ENCODE data around the gene PRAF2. TPM values are rescaled to one million over a fixed set of nuclear protein-coding genes. Genes with fewer than 3 reads are reported as not detected.

Gene PRAF2
- total RNA-seq, 2 experiments from 2014 or later = 17.1 to 21.0 TPM

DNA sequence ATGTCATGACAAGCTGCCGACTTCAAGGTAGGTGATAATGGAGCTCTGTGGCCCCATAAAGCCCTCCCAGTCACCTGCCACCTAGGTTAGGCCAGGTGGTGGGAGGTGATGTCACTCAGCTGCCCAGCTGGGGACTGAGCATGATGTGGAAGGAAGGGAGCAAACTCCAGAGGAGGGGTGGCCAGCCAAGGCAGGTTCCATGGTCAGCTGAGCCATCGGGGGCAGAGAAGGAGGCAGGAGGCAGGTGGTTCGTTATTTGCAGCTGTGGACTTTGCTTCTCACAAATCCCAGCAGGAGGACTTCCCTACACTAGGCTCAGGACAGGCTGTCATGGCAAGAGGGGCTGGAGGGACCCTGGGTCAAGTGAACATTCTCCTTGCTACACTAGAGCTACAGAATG is 12.9 kb downstream of the PRAF2 start:
- TF ChIP-seq, protein P1, sequence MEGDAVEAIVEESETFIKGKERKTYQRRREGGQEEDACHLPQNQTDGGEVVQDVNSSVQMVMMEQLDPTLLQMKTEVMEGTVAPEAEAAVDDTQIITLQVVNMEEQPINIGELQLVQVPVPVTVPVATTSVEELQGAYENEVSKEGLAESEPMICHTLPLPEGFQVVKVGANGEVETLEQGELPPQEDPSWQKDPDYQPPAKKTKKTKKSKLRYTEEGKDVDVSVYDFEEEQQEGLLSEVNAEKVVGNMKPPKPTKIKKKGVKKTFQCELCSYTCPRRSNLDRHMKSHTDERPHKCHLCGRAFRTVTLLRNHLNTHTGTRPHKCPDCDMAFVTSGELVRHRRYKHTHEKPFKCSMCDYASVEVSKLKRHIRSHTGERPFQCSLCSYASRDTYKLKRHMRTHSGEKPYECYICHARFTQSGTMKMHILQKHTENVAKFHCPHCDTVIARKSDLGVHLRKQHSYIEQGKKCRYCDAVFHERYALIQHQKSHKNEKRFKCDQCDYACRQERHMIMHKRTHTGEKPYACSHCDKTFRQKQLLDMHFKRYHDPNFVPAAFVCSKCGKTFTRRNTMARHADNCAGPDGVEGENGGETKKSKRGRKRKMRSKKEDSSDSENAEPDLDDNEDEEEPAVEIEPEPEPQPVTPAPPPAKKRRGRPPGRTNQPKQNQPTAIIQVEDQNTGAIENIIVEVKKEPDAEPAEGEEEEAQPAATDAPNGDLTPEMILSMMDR (IDR thresholded peaks at IDR 0.05) = no peak
- Histone ChIP-seq H3K9me3 (ENCODE audit: control insufficient read depth in 1 of 2, insufficient read depth in 1 of 2, low read length in 2 of 2) (no peaks in the 10 kb centered on the region), H3K27ac (ENCODE audit: low read depth in 1 of 2, low read length in 2 of 2) (no peak overlapping the region), H3K36me3 (ENCODE audit: insufficient read depth, low read length) (peaks cover 2% of the 10 kb centered on the region), H3K4me1 (ENCODE audit: insufficient read depth, low read length) (no peaks in the 10 kb centered on the region), H3K4me3 (ENCODE audit: low read length) (no peak overlapping the region), H3K27me3 (ENCODE audit: control insufficient read depth in 1 of 2, insufficient read depth in 2 of 2, low read length in 2 of 2) (no peaks in the 10 kb centered on the region)
- H3K27ac Mint-ChIP-seq = no peak overlapping the region
- ChIA-PET CTCF (no interaction called here), POLR2A (no interaction called here)
- DNase-seq (no peak), ATAC-seq (ENCODE audit: poor library complexity) (no peak)
- peaks cover 1% of the 10 kb centered on the region for H3K4me1 Mint-ChIP-seq (ENCODE audit: low read depth)
- H3K9me3 Mint-ChIP-seq = no peaks in the 10 kb centered on the region
- H3K36me3 Mint-ChIP-seq (ENCODE audit: low read depth) = peaks cover 4% of the 10 kb centered on the region
- H3K27me3 Mint-ChIP-seq = no peaks in the 10 kb centered on the region
- intact Hi-C loops (cut with DNase I, micrococcal nuclease) = no loop called here
- H3K4me3 Mint-ChIP-seq = no peak overlapping the region

DNA sequence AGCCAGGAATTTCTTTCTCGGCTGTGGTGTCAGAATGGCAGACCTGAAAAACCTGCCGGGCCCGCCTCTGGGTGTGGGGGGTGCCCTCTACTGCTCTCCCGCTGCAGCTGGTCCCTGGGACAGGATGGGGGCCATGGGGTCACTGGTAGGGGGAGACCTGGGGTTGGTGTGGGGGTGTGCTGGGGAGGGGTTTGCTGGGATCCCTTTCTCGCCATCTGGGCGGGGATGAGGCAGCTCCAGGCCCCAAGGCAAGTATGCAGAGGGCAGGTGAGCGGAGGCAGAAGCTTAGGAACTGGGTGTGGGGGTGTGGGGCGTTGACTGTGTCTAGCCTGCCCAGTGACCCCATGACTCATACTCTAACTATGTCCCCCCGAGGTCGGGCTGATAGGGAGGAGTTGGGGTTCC is 14.1 kb downstream of the PRAF2 start:
- H3K27ac Mint-ChIP-seq = no peak overlapping the region
- H3K36me3 ChIP-seq (ENCODE audit: insufficient read depth, low read length) = peaks cover 2% of the 10 kb centered on the region
- ChIA-PET CTCF (no interaction called here), POLR2A (no interaction called here)
- no peaks in the 10 kb centered on the region for H3K27me3 Mint-ChIP-seq
- no peaks in the 10 kb centered on the region for H3K36me3 Mint-ChIP-seq (ENCODE audit: low read depth)
- H3K27ac ChIP-seq (ENCODE audit: low read depth in 1 of 2, low read length in 2 of 2) = no peak overlapping the region
- DNase-seq (no peak), ATAC-seq (ENCODE audit: poor library complexity) (no peak)
- H3K9me3 ChIP-seq (ENCODE audit: control insufficient read depth in 1 of 2, insufficient read depth in 1 of 2, low read length in 2 of 2) = no peaks in the 10 kb centered on the region
- H3K4me1 Mint-ChIP-seq (ENCODE audit: low read depth) = peaks cover 13% of the 10 kb centered on the region
- no peak overlapping the region for H3K4me3 ChIP-seq (ENCODE audit: low read length)
- H3K27me3 ChIP-seq (ENCODE audit: control insufficient read depth in 1 of 2, insufficient read depth in 2 of 2, low read length in 2 of 2) = no peaks in the 10 kb centered on the region
- no peaks in the 10 kb centered on the region for H3K9me3 Mint-ChIP-seq
- intact Hi-C loops (cut with DNase I, micrococcal nuclease) = no loop called here
- TF ChIP-seq, protein P1 (IDR thresholded peaks at IDR 0.05) = no peak
- H3K4me3 Mint-ChIP-seq = no peak overlapping the region
- H3K4me1 ChIP-seq (ENCODE audit: insufficient read depth, low read length) = peaks cover 4% of the 10 kb centered on the region

- H3K36me3 ChIP-seq (ENCODE audit: insufficient read depth, low read length) = peaks cover 2% of the 10 kb centered on the region
- intact Hi-C loops (cut with DNase I, micrococcal nuclease) = no loop called here
- H3K27ac ChIP-seq (ENCODE audit: low read depth in 1 of 2, low read length in 2 of 2) = no peak overlapping the region
- H3K9me3 ChIP-seq (ENCODE audit: control insufficient read depth in 1 of 2, insufficient read depth in 1 of 2, low read length in 2 of 2) = no peaks in the 10 kb centered on the region
- H3K27me3 Mint-ChIP-seq = no peaks in the 10 kb centered on the region
- no peaks in the 10 kb centered on the region for H3K27me3 ChIP-seq (ENCODE audit: control insufficient read depth in 1 of 2, insufficient read depth in 2 of 2, low read length in 2 of 2)
- H3K4me3 Mint-ChIP-seq = no peak overlapping the region
- H3K4me1 Mint-ChIP-seq (ENCODE audit: low read depth) = peaks cover 18% of the 10 kb centered on the region
- no peak overlapping the region for H3K4me3 ChIP-seq (ENCODE audit: low read length)
- H3K9me3 Mint-ChIP-seq = no peaks in the 10 kb centered on the region
- no peak overlapping the region for H3K27ac Mint-ChIP-seq
- CTCF ChIA-PET = no interaction called here
- TF ChIP-seq, protein P1 (IDR thresholded peaks at IDR 0.05) = no peak
- ATAC-seq (ENCODE audit: poor library complexity) (no peak), DNase-seq (no peak)
- POLR2A ChIA-PET = no interaction called here
- H3K36me3 Mint-ChIP-seq (ENCODE audit: low read depth) = no peaks in the 10 kb centered on the region
- H3K4me1 ChIP-seq (ENCODE audit: insufficient read depth, low read length) = peaks cover 9% of the 10 kb centered on the region
Observed at GRCh38 chrX:49059201-49059600, 14.6 kb downstream of the PRAF2 start.

All from CD4-positive, alpha-beta T cell (primary cell).